HFF-Myc (cell line): ENCODE data around the gene ANKRD24.
"Not testable (repeated sequence)": the region's sequence is repeated elsewhere in the genome, so short reads cannot be mapped to it uniquely, and the experiment has no call there.

Experiments
- DNase-seq: peaks from one replicate; pipeline ENCODE4 v3.0.0-alpha.2; 2011; ENCODE audit warnings: low read depth; ENCODE audit errors: extremely low read depth
- H3K4me3 ChIP-seq: replicated peaks from 2 replicates; pipeline ENCODE4 v1.5.1; 2011; ENCODE audit warnings: low read depth, mild to moderate bottlenecking, control low read depth, low read length
- CTCF ChIP-seq: IDR thresholded peaks from 2 replicates; pipeline ENCODE4 v1.5.1; 2012; ENCODE audit warnings: mild to moderate bottlenecking, low read depth, low read length, control low read depth; ENCODE audit errors: missing control alignments

Gene ANKRD24

GRCh38 chr19:4234142-4234861, 51.8 kb downstream of the ANKRD24 start:
- no peak for TF ChIP-seq CTCF
- DNase-seq = no peak
- no peak overlapping the region for H3K4me3 ChIP-seq

GRCh38 chr19:4234862-4235201, 52.3 kb downstream of the ANKRD24 start:
- TF ChIP-seq CTCF = no peak
- no peak overlapping the region for H3K4me3 ChIP-seq
- no peak for DNase-seq

- H3K4me3 ChIP-seq, DNase-seq: not testable (repeated sequence)
These were observed 55.0 kb downstream of the ANKRD24 start for GRCh38 chr19:4237510-4237909.

- H3K4me3 ChIP-seq = no peak overlapping the region
- no peak for TF ChIP-seq CTCF
- no peak for DNase-seq
These were observed 56.3 kb downstream of the ANKRD24 start for GRCh38 chr19:4238831-4239230.

GRCh38 chr19:4241824-4242430, 59.4 kb downstream of the ANKRD24 start:
- TF ChIP-seq CTCF = no peak
- no peak overlapping the region for H3K4me3 ChIP-seq
- DNase-seq = no peak

GRCh38 chr19:4245938-4246337, 63.4 kb downstream of the ANKRD24 start:
- H3K4me3 ChIP-seq, DNase-seq: not testable (repeated sequence)

GRCh38 chr19:4246767-4247593, 64.5 kb downstream of the ANKRD24 start, which contains the start of gene YJU2:
TSS of gene YJU2 (plus strand) at chr19:4247080. CDS start at chr19:4247147, 67 bp downstream.
- DNase-seq = peak; percentile 99
- H3K4me3 ChIP-seq = peak within 1 kb of the TSS; percentile 78
- TF ChIP-seq CTCF = peak; percentile 67
